Fibroblast of mammary gland (primary cell): Measurements from ENCODE around the gene SLC35G1.

ENCODE experiments used
- DNase-seq: peaks from one replicate; pipeline ENCODE4 v3.0.0-alpha.2; 2010; ENCODE audit warnings: low read depth
- H3K4me3 ChIP-seq: 2 replicates; pipeline ENCODE4 v1.5.1; 2011; ENCODE audit warnings: low read depth, mild to moderate bottlenecking, low read length, moderate library complexity; ENCODE audit not compliant: control insufficient read depth
- TF ChIP-seq, protein P1 (sequence below): conservative IDR thresholded peaks from 2 replicates; pipeline ENCODE4 v1.5.1; 2011; ENCODE audit warnings: low read depth, low read length, inconsistent platforms; ENCODE audit not compliant: control insufficient read depth, insufficient read depth

Gene SLC35G1

DNA sequence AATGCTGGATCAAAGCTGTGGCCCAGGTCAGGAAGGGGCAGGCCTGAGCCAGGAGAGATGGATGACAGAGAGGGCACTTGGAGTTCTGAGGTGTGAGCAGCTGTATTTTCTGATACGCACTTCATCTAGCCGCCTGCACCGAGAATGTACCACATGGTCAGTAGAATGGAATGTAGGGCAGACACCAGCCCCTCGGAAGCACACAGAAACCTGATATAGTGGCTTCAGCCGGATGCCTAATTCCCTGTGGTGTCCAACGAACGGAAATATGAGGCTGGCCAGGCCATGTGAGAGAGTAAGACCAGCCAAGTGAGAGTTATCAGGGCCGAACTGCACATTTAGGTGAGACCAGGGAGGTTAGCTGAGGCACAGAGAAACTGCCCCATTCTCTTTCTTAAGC, 53.3 kb downstream of the SLC35G1 start:
- H3K4me3 ChIP-seq = no peak overlapping the region
- TF ChIP-seq, protein P1, sequence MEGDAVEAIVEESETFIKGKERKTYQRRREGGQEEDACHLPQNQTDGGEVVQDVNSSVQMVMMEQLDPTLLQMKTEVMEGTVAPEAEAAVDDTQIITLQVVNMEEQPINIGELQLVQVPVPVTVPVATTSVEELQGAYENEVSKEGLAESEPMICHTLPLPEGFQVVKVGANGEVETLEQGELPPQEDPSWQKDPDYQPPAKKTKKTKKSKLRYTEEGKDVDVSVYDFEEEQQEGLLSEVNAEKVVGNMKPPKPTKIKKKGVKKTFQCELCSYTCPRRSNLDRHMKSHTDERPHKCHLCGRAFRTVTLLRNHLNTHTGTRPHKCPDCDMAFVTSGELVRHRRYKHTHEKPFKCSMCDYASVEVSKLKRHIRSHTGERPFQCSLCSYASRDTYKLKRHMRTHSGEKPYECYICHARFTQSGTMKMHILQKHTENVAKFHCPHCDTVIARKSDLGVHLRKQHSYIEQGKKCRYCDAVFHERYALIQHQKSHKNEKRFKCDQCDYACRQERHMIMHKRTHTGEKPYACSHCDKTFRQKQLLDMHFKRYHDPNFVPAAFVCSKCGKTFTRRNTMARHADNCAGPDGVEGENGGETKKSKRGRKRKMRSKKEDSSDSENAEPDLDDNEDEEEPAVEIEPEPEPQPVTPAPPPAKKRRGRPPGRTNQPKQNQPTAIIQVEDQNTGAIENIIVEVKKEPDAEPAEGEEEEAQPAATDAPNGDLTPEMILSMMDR = no peak
- DNase-seq = peak; percentile 45

DNA sequence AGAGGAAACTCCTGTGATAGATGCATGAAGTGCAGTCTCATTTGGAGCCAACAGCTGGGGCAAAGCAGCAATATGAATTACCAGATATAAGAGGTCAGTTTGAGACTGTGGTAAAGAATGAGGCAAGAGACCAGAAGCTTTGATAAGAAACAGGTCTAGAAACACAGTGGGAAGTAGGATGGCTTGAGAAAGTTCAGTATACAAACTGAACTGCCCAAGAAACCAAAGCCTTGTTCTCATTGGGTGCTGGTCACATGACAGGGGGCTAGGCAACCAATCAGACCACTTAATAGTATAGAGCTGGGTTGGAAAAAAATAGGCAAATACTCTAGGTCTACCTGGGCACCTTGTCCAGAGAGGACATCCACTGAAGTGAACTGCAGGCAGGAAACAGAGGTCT, 53.7 kb downstream of the SLC35G1 start:
- TF ChIP-seq, protein P1 = no peak
- DNase-seq = no peak
- no peak overlapping the region for H3K4me3 ChIP-seq

DNA sequence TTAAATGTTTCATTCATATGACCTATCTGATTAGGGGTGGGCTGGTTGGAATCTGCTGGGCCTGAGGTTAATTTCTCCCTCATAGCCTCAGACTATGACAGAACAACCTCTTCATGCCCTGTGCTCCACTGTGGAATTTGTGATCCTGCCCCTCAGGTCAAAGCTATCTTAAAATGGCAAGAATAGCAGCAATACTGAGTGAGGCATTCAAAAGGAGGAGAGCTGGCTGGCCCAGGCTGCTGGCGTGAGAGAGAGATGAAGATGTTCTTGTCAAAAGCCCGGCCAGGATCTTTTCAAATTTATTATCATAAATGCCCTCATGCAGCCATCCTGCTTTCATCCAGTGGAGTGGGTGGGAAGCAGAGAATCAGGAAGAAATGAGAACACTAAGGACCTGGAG, 58.1 kb downstream of the SLC35G1 start:
- no peak overlapping the region for H3K4me3 ChIP-seq
- TF ChIP-seq, protein P1 = no peak
- DNase-seq = no peak
